Lower leg skin (tissue), 4 donors: Measurements from ENCODE around the gene IGFL1. TPM values are rescaled to one million over a fixed set of nuclear protein-coding genes. Genes with fewer than 3 reads are reported as not detected.
"Not testable (repeated sequence)": the region's sequence is repeated elsewhere in the genome, so short reads cannot be mapped to it uniquely, and the experiment has no call there.

ENCODE experiments used
- DNase-seq, 2 donors: peaks; one replicate each; pipeline ENCODE4 v3.0.0-alpha.2; 2019; ENCODE audit warnings: low spot score in 2 of 2
- H3K4me3 ChIP-seq: fragments of 200-600 bp; sonication (generic); 2 replicates; pipeline ENCODE4 v1.5.1; 2017; ENCODE audit warnings: mild to moderate bottlenecking, low read depth; ENCODE audit not compliant: poor library complexity, severe bottlenecking
- CTCF ChIP-seq, 3 donors: fragments of 450-650 bp; IDR thresholded peaks; one replicate each; pipeline ENCODE4 v1.5.1; 2016; ENCODE audit warnings: antibody characterized with exemption in 3 of 3, mild to moderate bottlenecking in 3 of 3, moderate library complexity in 2 of 3
- POLR2A ChIP-seq, 2 donors: fragments of 450-650 bp; IDR thresholded peaks; one replicate each; pipeline ENCODE4 v1.6.1; 2016 to 2017; ENCODE audit warnings: antibody characterized with exemption in 2 of 2, mild to moderate bottlenecking in 1 of 2, moderate library complexity in 1 of 2
- WGBS, 2 donors: methylation state at CpG; one replicate each; pipeline ENCODE4 v1.1.5; 2018; 5-methylcytosine and 5-hydroxymethylcytosine counted together
- intact Hi-C: fragments of 100-400 bp; cut with DNase I; formaldehyde crosslinking; loops from one replicate; pipeline ENCODE4 v1.15.0; 2023; ENCODE audit warnings: low total_unique reads
- total RNA-seq, 4 donors: library from RNA; depleted of rRNA; stranded (reverse); fragments of >200 nt; gene quantifications; one replicate each; pipeline ENCODE4 v1.1.0, GENCODE V29; 2016

The IGFL1 gene
- total RNA-seq, 4 donors from 2014 or later: 0.55 to 0.88 TPM; not detected in 2

- WGBS, 2 donors: 74 to 85% methylated on average over 9 of the region's 9 CpGs
- H3K4me3 ChIP-seq: no peak overlapping the region
- DNase-seq: no peak
- no peak for TF ChIP-seq CTCF (IDR thresholded peaks at IDR 0.05)
- TF ChIP-seq POLR2A (IDR thresholded peaks at IDR 0.05): no peak
- intact Hi-C loops: no loop called here
Observed at GRCh38 chr19:46217476-46217875, 12.1 kb upstream of the IGFL1 start.

DNA sequence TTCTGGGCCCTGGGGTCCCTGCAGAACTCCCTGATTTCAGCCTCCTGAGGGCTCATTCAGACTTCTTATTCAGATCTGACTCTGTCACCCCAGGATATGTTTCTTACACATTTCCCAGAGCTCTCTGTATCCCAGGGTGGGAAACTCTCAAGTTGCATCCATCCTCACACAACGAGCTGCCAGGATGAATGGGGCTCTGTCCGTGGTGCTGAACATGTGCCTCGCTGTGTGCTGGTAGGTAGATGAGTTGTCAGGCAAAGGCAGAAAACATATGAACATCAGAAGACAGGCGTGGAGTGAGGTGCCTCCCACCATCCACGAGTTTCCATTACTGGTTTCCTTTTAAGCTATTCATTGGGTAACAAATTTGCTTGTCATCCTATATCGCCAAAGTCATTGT lies 11.4 kb upstream of the IGFL1 start:
- no peak overlapping the region for H3K4me3 ChIP-seq
- intact Hi-C loops: no loop called here
- no peak for DNase-seq
- no peak for TF ChIP-seq CTCF (IDR thresholded peaks at IDR 0.05)
- no peak for TF ChIP-seq POLR2A (IDR thresholded peaks at IDR 0.05)
- WGBS, 2 donors: 19 to 21% methylated on average over 6 of the region's 6 CpGs

- peak in 1 of 2 donors; percentile 70 for DNase-seq
- no peak overlapping the region for H3K4me3 ChIP-seq
- intact Hi-C loops: no loop called here
- 77 to 83% methylated on average over 6 to 8 of the region's 8 CpGs for WGBS, 2 donors
- no peak for TF ChIP-seq POLR2A (IDR thresholded peaks at IDR 0.05)
- no peak for TF ChIP-seq CTCF (IDR thresholded peaks at IDR 0.05)
Observed at GRCh38 chr19:46220038-46220615, 9.4 kb upstream of the IGFL1 start.

GRCh38 chr19:46221152-46221551 lies 8.4 kb upstream of the IGFL1 start:
- no peak overlapping the region for H3K4me3 ChIP-seq
- WGBS, 2 donors: 82 to 97% methylated on average over 2 of the region's 2 CpGs
- peak in 1 of 2 donors; percentile 68 for DNase-seq
- TF ChIP-seq POLR2A (IDR thresholded peaks at IDR 0.05) (no peak), CTCF (IDR thresholded peaks at IDR 0.05) (no peak)
- intact Hi-C loops: no loop called here

DNA sequence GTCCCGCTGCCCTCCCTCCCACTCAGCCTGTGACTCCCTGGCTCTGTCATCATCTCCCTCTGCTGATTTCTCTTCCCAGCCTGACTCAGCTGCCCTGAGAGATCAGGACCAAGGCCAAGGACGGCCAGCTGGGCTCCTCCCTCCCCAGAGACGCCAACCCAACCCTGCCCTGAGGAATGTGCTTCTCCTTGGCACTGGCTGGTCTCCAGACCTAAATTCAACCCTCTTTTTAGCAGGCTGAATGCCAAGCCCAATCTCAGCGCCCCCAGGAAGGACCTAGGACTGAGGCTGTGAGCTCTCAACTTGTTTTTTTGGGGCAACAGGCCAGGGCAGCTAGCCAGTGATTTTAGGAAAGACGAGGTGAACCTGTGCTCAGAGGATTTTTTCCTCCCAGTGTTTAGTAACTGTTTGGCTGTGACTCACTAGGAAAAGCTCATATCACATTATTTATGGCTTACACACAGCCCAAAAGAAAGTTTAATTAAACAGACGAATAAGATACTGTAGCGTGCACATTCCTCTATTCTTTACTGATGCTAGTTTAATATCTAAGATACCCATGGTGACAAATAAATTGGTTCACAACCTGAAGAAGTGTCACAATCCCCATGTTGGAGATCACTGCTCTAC lies 7.4 kb upstream of the IGFL1 start:
- TF ChIP-seq POLR2A (IDR thresholded peaks at IDR 0.05) (no peak), CTCF (IDR thresholded peaks at IDR 0.05) (no peak)
- peak; percentile 82 to 91 for DNase-seq
- intact Hi-C loops: no loop called here
- H3K4me3 ChIP-seq: no peak overlapping the region
- WGBS, 2 donors: 12 to 17% methylated on average over 7 of the region's 7 CpGs

GRCh38 chr19:46223787-46224186 lies 5.8 kb upstream of the IGFL1 start:
- intact Hi-C loops, H3K4me3 ChIP-seq: not testable (repeated sequence)
- DNase-seq: peak in 1 of 2 donors; percentile 25
- 46 to 50% methylated on average over 7 to 9 of the region's 10 CpGs for WGBS, 2 donors
